Measurements from ENCODE around the gene BLOC1S1.

The BLOC1S1 gene

DNA sequence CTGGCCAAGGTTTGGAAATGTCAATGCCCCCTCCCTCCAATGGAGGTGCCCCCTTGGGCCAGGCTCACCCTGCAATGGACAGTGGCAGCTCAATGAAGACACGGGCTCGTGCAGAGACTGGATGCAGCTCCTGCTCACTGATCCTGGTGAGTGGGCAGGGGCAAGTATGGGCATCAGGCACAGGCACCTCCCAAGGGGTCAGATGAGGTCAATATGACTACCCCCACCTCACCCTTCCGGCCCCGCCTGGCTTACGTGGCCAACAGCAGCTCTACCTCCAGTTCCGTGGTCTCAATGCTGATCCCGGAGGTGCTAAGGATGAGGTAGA lies 21.7 kb upstream of the BLOC1S1 start:
- no peak for FAIRE-seq
- no peak for DNase-seq (ENCODE audit: insufficient read length, low spot score)

DNA sequence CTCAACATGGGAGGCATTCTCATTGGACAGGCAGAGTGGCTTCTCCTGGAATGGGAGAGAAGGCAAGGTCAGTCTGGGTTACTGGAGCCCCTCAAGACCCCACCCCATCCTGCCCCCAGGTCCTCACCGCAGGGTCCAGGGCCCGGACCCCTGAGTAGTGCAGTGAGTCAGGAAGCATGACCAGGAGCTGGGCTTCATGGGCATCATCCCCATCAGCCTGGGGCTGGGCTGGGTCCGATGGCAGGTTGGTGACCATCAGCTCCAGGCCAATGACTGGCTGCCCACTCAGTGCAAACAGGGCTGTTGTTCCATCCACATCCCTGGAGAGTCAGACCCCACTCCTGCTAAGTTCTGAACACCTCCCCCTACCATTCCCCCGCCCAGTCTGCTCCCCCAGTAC lies 21.2 kb upstream of the BLOC1S1 start:
- DNase-seq (ENCODE audit: insufficient read length, low spot score) = no peak
- FAIRE-seq = no peak

DNA sequence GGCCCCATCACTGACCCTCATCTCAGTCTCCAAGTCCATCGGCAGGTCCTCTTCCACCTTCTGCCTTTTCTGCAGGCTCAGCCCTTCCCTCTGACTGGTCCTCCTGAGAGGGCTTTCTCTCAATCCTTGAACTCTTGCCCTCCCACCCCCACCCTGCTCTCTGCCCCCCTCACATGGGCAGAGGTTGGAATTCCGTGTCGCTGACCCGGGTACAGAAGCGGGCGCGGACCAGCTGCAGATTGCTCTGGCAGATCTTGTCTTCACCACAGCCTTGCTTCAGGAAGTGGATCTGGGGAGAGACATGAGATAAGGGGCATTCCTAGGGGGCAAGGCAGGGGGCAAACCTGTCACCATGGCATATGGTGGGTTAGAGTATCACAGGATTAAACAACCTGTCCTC lies 20.5 kb upstream of the BLOC1S1 start:
- DNase-seq (ENCODE audit: insufficient read length, low spot score) = no peak
- FAIRE-seq = no peak

GRCh38 chr12:55696141-55696540 lies 19.7 kb upstream of the BLOC1S1 start:
- DNase-seq (ENCODE audit: insufficient read length, low spot score) (no peak), FAIRE-seq (no peak)

- no peak for FAIRE-seq
These were observed 18.9 kb upstream of the BLOC1S1 start for GRCh38 chr12:55696796-55697462.

GRCh38 chr12:55697686-55698085 lies 18.2 kb upstream of the BLOC1S1 start:
- FAIRE-seq (no peak), DNase-seq (ENCODE audit: insufficient read length, low spot score) (no peak)

More at GRCh38 chr12:55696796-55697462, 18.9 kb upstream of the BLOC1S1 start:
- DNase-seq (ENCODE audit: insufficient read length, low spot score) = no peak

GRCh38 chr12:55698241-55698955 lies 17.4 kb upstream of the BLOC1S1 start:
- FAIRE-seq (no peak), DNase-seq (ENCODE audit: insufficient read length, low spot score) (no peak)

DNA sequence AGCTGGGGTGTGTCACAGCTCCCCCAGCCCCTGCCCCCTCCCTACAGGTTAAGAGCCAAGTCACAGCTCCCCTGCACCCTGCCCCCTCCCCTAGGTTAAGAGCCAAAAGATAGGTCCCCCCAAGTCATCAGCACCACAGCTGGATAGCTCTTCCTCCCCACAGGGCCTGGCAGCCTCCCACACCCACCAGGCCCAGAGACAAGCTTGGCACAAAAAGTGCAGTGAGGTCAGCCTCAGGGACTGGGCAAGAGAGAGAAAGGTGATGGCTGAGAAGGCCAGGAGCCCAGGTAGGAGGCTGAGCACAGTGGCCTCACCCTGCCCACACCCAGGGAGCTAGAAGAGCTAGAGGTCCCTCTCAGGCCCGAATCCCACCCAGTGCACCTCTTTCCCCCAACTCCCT lies 16.9 kb upstream of the BLOC1S1 start:
- DNase-seq (ENCODE audit: insufficient read length, low spot score) = no peak
- FAIRE-seq = no peak

DNA sequence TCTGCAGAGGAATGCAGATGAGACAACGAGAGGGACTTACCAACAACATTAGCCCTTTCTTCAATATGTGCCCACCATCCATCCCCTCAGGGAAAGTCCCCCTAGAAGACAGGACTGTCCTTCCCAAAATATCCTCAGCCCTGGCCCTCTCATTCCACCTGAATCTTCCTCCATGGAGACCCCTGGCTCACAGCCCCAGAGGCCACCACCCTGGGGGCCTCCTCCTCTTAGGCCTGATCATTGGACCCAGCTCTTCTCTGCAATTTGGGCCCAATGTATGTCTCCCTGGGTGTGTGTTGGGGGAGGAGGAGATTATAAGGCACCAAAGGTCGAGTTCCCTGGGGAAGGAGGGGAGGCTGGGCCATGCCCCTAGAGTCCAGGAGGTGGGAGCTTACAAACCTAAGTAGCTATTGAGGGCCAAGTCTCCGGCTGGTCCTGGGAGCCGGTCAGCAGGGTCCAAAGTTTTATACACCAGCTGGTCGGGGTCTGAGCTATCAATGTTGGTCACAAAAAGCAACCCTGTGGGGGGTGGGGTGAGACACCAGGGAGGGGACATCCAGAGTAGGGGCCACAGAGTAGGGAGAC lies 16.3 kb upstream of the BLOC1S1 start:
- DNase-seq (ENCODE audit: insufficient read length, low spot score) = no peak
- FAIRE-seq = no peak

- DNase-seq (ENCODE audit: insufficient read length, low spot score) (no peak), FAIRE-seq (no peak)
These were observed 15.4 kb upstream of the BLOC1S1 start for GRCh38 chr12:55700255-55701018.

DNA sequence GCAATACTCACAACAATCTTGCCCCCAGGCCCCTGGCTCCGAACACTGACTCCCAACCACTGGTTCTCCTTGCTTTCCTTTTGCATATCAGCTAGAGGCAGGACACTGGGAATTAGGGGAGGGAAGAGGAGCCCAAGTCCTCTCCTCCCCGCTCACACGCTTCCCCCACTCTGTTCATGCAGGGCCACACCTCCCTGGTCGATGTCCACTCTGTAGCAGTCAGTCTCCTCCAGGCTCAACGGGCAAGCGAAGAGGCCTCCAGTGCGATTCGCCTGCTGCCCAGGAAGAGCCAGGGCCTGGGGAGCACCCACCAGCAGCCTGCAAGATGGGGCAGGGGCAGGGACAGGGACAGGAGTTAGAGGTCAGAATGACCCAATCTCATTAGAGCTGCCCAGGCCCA lies 13.0 kb upstream of the BLOC1S1 start:
- no peak for FAIRE-seq

DNA sequence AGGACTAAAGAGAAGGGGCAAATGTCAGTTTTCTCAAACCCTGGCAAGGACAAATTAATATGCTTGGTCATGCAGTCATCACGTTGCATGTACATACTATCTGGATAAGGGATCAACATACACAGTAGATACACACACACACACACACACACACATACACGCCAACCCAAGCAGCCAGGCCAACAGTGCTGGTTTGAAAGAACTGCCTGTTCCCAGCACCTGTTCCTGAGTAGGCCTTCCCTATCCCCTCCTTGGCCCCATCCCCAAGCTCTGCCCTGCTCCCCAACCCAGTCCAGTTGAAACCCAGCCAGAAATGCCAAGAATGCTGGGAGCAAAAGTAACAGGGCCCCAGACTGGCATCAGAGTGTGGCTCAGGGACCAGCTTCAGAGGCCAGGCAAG lies 12.6 kb upstream of the BLOC1S1 start:
- FAIRE-seq (no peak), DNase-seq (ENCODE audit: insufficient read length, low spot score) (no peak)

More for the DNA sequence above, 13.0 kb upstream of the BLOC1S1 start:
- DNase-seq (ENCODE audit: insufficient read length, low spot score) = no peak

DNA sequence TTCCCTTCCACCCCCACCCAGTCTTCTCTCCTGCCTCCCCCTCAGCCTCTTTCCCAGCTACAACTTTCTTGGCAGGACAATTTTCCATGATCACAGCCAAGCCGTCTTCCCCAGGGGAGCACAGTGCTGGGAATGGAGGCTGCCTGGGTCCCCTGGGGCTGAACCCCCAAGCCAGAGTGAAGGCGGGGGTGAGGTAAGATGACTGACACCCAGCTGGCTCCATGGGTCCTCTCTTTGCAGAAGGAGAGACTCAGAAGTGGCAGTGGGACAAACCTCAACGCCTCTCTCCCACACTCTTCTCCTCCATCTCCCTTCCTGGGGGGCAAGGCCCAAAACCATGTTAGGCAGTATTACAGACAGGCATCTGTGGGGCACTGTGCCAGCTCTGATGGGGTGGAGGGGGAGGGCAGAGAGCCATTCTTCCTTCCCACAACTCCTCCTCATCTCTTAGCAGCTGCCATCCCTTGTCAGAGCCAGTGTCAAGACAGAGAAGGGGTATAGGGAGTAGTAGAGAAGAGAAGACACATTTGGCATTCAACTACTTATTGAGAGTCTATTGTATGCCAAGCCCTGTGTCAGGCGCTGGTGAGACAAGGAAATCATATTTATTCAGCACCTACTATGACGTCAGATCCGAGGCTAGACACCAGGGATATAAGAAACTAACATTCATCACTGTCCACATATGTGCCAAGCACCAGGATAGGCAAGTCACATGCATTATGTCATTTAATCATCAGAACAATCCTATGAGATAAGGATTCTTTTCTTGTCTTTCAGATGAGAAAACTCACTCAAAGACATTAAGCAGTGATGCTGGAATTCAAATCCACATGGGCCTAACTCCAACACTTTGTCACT lies 11.7 kb upstream of the BLOC1S1 start:
- DNase-seq (ENCODE audit: insufficient read length, low spot score) (no peak), FAIRE-seq (no peak)

GRCh38 chr12:55704824-55705718 lies 10.8 kb upstream of the BLOC1S1 start:
- FAIRE-seq (no peak), DNase-seq (ENCODE audit: insufficient read length, low spot score) (no peak)

GRCh38 chr12:55705782-55706402 lies 10.0 kb upstream of the BLOC1S1 start:
- no peak for DNase-seq (ENCODE audit: insufficient read length, low spot score)
- no peak for FAIRE-seq

DNA sequence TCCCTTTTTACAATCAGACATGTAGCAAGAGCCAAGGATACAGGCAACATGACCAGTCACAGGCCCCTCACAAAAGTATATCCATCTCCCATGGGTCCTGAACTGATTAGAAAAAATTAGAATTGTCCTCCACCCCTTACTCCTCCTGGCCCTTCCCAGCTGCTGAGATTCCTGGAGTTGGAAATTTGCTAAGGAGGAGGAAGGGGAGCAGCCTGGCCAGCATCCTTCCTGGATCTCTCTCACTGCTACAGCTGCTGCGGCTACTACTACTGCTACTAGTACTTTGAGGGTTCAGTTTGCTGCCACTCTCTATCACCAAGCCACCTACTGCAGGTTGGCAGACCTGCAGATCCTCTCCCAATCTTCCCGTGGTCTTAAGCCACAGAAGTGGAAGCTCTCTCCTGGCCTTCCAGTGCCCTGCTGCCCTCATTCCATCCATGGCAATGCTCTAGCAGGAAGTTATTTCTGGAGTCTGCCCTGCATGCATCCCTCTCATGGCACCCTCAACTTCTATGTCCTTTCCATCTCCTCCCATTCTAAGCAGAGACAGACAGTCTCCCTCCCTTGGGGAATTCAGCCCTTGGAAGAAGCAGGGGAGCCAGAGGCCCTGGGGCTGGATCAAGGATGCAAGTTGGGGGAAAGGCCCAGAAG lies 9.2 kb upstream of the BLOC1S1 start:
- FAIRE-seq (no peak), DNase-seq (ENCODE audit: insufficient read length, low spot score) (no peak)

GRCh38 chr12:55707219-55707671 lies 8.6 kb upstream of the BLOC1S1 start:
- DNase-seq (ENCODE audit: insufficient read length, low spot score) (peak; percentile 41), FAIRE-seq (peak; percentile 16)

Measured in HTR-8/SVneo (cell line).